IMR-90 (cell line): ENCODE measurements around the gene PIGP. TPM values are rescaled to one million over a fixed set of nuclear protein-coding genes. Genes with fewer than 3 reads are reported as not detected.

Source experiments
- ATAC-seq: fragments of 200-7000 bp; cut with Tn5 transposase; 2 replicates; pipeline ENCODE4 v1.9.1; 2020; ENCODE audit warnings: low read depth, mild to moderate bottlenecking, moderate library complexity
- BruUV-seq: library from RNA; stranded (reverse); fragments of 400-500 nt; replicated peaks from 2 replicates; lab custom pipeline; 2021; lab: Mats Ljungman, UMichigan
- CTCF ChIA-PET: fragments of 300-600 bp; formaldehyde crosslinking; extraction: SDS; loops from one replicate; lab custom pipeline; 2021; ENCODE audit warnings: antibody characterized with exemption; lab: Yijun Ruan, JAX
- POLR2A ChIA-PET: fragments of 300-600 bp; sonication (Branson Sonifier 250); formaldehyde crosslinking; loops from one replicate; lab custom pipeline; 2022; ENCODE audit warnings: antibody characterized with exemption; ENCODE audit not compliant: unreplicated experiment; lab: Charles Lee
- DNase-seq: peaks from one replicate; pipeline ENCODE4 v3.0.0; 2013
- H2AFZ ChIP-seq: replicated peaks from 2 replicates; pipeline ENCODE3; 2013; ENCODE audit warnings: low read length, mild to moderate bottlenecking; ENCODE audit not compliant: poor library complexity
- H2AK5ac ChIP-seq: 2 replicates; pipeline ENCODE4 v1.6.1; 2013; ENCODE audit warnings: low read depth, low read length, inconsistent platforms
- H2AK9ac ChIP-seq: replicated peaks from 2 replicates; pipeline ENCODE3; 2013; ENCODE audit warnings: mild to moderate bottlenecking, low read depth, low read length, moderate library complexity; ENCODE audit not compliant: poor library complexity
- H2BK120ac ChIP-seq: 2 replicates; pipeline ENCODE4 v1.6.1; 2013; ENCODE audit warnings: low read depth, low read length, inconsistent platforms
- H2BK15ac ChIP-seq: 3 replicates; pipeline ENCODE4 v1.6.1; 2013; ENCODE audit warnings: low read depth, low read length, inconsistent platforms
- H2BK20ac ChIP-seq: 2 replicates; pipeline ENCODE4 v1.6.1; 2013; ENCODE audit warnings: low read depth, mild to moderate bottlenecking, inconsistent platforms, low read length, moderate library complexity
- H2BK5ac ChIP-seq: 2 replicates; pipeline ENCODE4 v1.6.1; 2013; ENCODE audit warnings: mild to moderate bottlenecking, low read depth, low read length, inconsistent platforms; ENCODE audit not compliant: poor library complexity, severe bottlenecking
- H3K14ac ChIP-seq: replicated peaks from 2 replicates; pipeline ENCODE4 v1.6.1; 2013; ENCODE audit warnings: low read depth, low read length, inconsistent platforms
- H3K18ac ChIP-seq: 2 replicates; pipeline ENCODE4 v1.6.1; 2013; ENCODE audit warnings: low read depth, low read length, control low read depth
- H3K23ac ChIP-seq: 2 replicates; pipeline ENCODE4 v1.6.1; 2013; ENCODE audit warnings: low read depth, low read length, inconsistent platforms
- H3K27ac ChIP-seq: 2 replicates; pipeline ENCODE4 v1.5.1; 2013; ENCODE audit warnings: mild to moderate bottlenecking, control low read depth, low read length; ENCODE audit not compliant: insufficient read depth
- H3K27me3 ChIP-seq: 2 replicates; pipeline ENCODE4 v1.6.1; 2013; ENCODE audit warnings: low read length; ENCODE audit not compliant: control insufficient read depth, insufficient read depth
- H3K36me3 ChIP-seq: 2 replicates; pipeline ENCODE4 v1.6.1; 2013; ENCODE audit warnings: low read length, mixed read lengths; ENCODE audit not compliant: control insufficient read depth, insufficient read depth
- H3K4ac ChIP-seq: 2 replicates; pipeline ENCODE4 v1.6.1; 2013; ENCODE audit warnings: low read depth, low read length, inconsistent platforms
- H3K4me1 ChIP-seq: 2 replicates; pipeline ENCODE4 v1.6.1; 2013; ENCODE audit warnings: low read length, mixed read lengths; ENCODE audit not compliant: control insufficient read depth, insufficient read depth
- H3K4me2 ChIP-seq: 2 replicates; pipeline ENCODE4 v1.6.1; 2013; ENCODE audit warnings: low read depth, mild to moderate bottlenecking, control low read depth, low read length, moderate library complexity
- H3K4me3 ChIP-seq: 2 replicates; pipeline ENCODE4 v1.5.1; 2013; ENCODE audit warnings: low read depth, mild to moderate bottlenecking, control low read depth, low read length, moderate library complexity; ENCODE audit not compliant: insufficient read depth
- H3K56ac ChIP-seq: 2 replicates; pipeline ENCODE4 v1.6.1; 2013; ENCODE audit warnings: low read length, inconsistent platforms; ENCODE audit not compliant: insufficient read depth; ENCODE audit errors: extremely low read depth
- H3K79me1 ChIP-seq, 2 experiments: 2 replicates each; pipeline ENCODE4 v1.6.1; 2013; ENCODE audit warnings: low read length in 2 of 2, inconsistent platforms in 1 of 2, low read depth in 1 of 2
- H3K9ac ChIP-seq: 2 replicates; pipeline ENCODE4 v1.6.1; 2013; ENCODE audit warnings: low read depth, low read length, control low read depth
- H3K9me1 ChIP-seq: 2 replicates; pipeline ENCODE4 v1.6.1; 2013; ENCODE audit warnings: low read length, inconsistent platforms; ENCODE audit not compliant: insufficient read depth
- H3K9me3 ChIP-seq: 2 replicates; pipeline ENCODE4 v1.6.1; 2013; ENCODE audit warnings: low read length; ENCODE audit not compliant: control insufficient read depth, insufficient read depth
- H4K20me1 ChIP-seq: 2 replicates; pipeline ENCODE4 v1.6.1; 2013; ENCODE audit warnings: low read length, inconsistent platforms; ENCODE audit not compliant: insufficient read depth
- H4K5ac ChIP-seq: 2 replicates; pipeline ENCODE4 v1.6.1; 2013; ENCODE audit warnings: mild to moderate bottlenecking, low read depth, low read length, control low read depth
- H4K8ac ChIP-seq, 2 experiments: 2 replicates each; pipeline ENCODE4 v1.6.1; 2013; ENCODE audit warnings: low read depth in 2 of 2, low read length in 2 of 2, control low read depth in 1 of 2, inconsistent platforms in 1 of 2
- H4K91ac ChIP-seq: 2 replicates; pipeline ENCODE4 v1.6.1; 2013; ENCODE audit warnings: low read depth, low read length, inconsistent platforms; ENCODE audit not compliant: insufficient read depth
- RFX5 ChIP-seq: IDR thresholded peaks from 2 replicates; pipeline ENCODE4 v1.8.0; 2012; ENCODE audit warnings: low read depth, mild to moderate bottlenecking, low read length, moderate library complexity
- WGBS, 2 experiments: methylation state at CpG; one replicate each; pipeline versions ENCODE4 v1.1.5 to v1.1.7; 2013; ENCODE audit warnings: missing lambda C conversion rate in 2 of 2; ENCODE audit not compliant: insufficient read length in 1 of 2; ENCODE audit errors: extremely low coverage in 2 of 2; 5-methylcytosine and 5-hydroxymethylcytosine counted together
- dilution Hi-C: fragments of 300-500 bp; cut with HindIII; formaldehyde crosslinking; loops from one replicate; pipeline ENCODE4 v1.14.3; 2018; ENCODE audit warnings: low sequenced_read_pairs; ENCODE audit not compliant: unreplicated experiment
- in situ Hi-C: fragments of 300-500 bp; cut with MboI; formaldehyde crosslinking; loops from 3 replicates; pipeline ENCODE4 v1.14.3; 2019; ENCODE audit warnings: low sequenced_read_pairs, inconsistent platforms, mixed read lengths
- intact Hi-C: fragments of 100-400 bp; cut with micrococcal nuclease; formaldehyde crosslinking; loops from 2 replicates; pipeline ENCODE4 v1.10.0; 2022
- polyA plus RNA-seq, 3 experiments: library from polyadenylated mRNA; depleted of rRNA; stranded (reverse); fragments of >200 nt; gene quantifications; 2 replicates each; pipeline ENCODE4 v1.2.3, GENCODE V29; 2012; ENCODE audit warnings: low replicate concordance in 1 of 3
- total RNA-seq: library from RNA; depleted of rRNA; stranded (reverse); fragments of >200 nt; gene quantifications from 2 replicates; pipeline ENCODE4 v1.2.3, GENCODE V29; 2012

PIGP gene
- total and polyA plus RNA-seq, 2 of the 4 experiments (the other 2 are of a cell fraction) = 4.1 to 15.4 TPM

- Histone ChIP-seq H2AK5ac (0 out of 2 replicates have a peak overlapping the region, but pooled peaks have one; percentile 29), H3K4ac (no peak overlapping the region), H2AK9ac (no peak overlapping the region), H4K91ac (no peak overlapping the region), H3K4me3 (no peak overlapping the region), H3K79me1 (peaks cover 0 to 4% of the 10 kb centered on the region in 2 experiments; a peak in 1 of 4 replicates), H3K9me3 (no peaks in the 10 kb centered on the region), H3K9ac (no peak overlapping the region), H2AFZ (no peak overlapping the region), H3K18ac (no peak overlapping the region), H2BK20ac (0 out of 2 replicates have a peak overlapping the region, but pooled peaks have one; percentile 24), H3K27ac (no peak overlapping the region), H2BK15ac (no peak overlapping the region), H2BK5ac (no peak overlapping the region), H3K27me3 (no peaks in the 10 kb centered on the region), H2BK120ac (no peak overlapping the region), H4K20me1 (peaks cover 4% of the 10 kb centered on the region; the same call in 1 of the 2 replicates), H3K14ac (no peak overlapping the region), H3K4me1 (peaks cover 17% of the 10 kb centered on the region), H3K36me3 (no peaks in the 10 kb centered on the region), H3K56ac (no peak overlapping the region), H3K23ac (no peak overlapping the region), H4K5ac (no peak overlapping the region), H3K9me1 (peaks cover 19% of the 10 kb centered on the region), H3K4me2 (no peak overlapping the region), H4K8ac (no peak overlapping the region)
- ChIA-PET POLR2A (no interaction called here), CTCF (no interaction called here)
- 91% methylated on average over 5 of the region's 6 CpGs; no CpG with 5 or more reads in 1 of the 2 experiments for WGBS, 2 experiments
- intact Hi-C loops = no loop called here
- no peak for ATAC-seq
- no TSS peak for BruUV-seq
- DNase-seq = no peak
- dilution Hi-C loops = no loop called here
- TF ChIP-seq RFX5 = no peak
- in situ Hi-C loops = no loop called here
Observed at GRCh38 chr21:37062593-37062935, 10.3 kb downstream of the PIGP start.
